C4-2B (cell line): ENCODE data around the gene AHCTF1.
A peak's percentile ranks its signal among the peaks of the same experiment; 100 is the strongest.

Experiments used
- ZFX ChIP-seq: fragments of 450-650 bp; IDR thresholded peaks from 2 replicates; pipeline ENCODE4 v1.6.1; 2017
- TF ChIP-seq, protein P1 (sequence below): fragments of 450-650 bp; conservative IDR thresholded peaks from 2 replicates; pipeline ENCODE4 v1.5.1; 2017; ENCODE audit warnings: mild to moderate bottlenecking

DNA sequence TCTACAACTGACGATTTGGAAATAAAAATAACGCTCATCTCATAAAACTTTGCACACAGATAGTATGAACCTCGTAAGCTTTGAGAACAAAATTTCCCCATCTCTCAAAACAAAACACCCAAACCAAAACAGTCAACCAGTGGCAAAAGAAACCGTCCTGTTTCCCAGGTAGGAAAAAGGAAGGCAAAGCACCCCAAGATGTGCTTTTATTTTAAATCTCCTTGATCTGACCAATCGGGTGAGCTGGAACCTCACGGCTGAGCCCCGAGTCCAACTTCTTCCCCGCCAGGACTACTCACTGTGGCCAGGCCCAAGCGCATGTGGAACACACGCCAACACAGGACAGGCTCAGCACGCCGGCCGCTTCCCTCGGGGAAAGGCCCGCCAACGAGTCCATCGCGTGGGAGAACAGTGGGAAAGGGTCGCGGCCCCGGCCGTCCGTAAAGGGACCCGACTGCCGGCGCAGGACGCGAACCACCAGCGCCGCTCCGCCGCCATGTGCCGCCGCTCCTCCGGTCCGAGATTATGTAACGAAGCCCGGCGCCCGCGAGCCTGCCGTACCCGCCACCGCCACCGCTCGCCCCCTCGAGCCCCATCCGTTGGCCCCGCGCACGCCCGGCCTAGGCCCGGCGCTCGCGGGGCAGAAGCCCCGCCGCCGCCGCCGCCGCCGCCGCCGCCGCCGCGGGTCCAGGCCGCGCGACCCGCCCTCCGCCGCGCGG lies 759 bp downstream of the AHCTF1 start:
- TF ChIP-seq, protein P1, sequence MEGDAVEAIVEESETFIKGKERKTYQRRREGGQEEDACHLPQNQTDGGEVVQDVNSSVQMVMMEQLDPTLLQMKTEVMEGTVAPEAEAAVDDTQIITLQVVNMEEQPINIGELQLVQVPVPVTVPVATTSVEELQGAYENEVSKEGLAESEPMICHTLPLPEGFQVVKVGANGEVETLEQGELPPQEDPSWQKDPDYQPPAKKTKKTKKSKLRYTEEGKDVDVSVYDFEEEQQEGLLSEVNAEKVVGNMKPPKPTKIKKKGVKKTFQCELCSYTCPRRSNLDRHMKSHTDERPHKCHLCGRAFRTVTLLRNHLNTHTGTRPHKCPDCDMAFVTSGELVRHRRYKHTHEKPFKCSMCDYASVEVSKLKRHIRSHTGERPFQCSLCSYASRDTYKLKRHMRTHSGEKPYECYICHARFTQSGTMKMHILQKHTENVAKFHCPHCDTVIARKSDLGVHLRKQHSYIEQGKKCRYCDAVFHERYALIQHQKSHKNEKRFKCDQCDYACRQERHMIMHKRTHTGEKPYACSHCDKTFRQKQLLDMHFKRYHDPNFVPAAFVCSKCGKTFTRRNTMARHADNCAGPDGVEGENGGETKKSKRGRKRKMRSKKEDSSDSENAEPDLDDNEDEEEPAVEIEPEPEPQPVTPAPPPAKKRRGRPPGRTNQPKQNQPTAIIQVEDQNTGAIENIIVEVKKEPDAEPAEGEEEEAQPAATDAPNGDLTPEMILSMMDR, result no peak; the same call in 1 of the 2 replicates
- TF ChIP-seq ZFX, result peak; percentile 94
